Measurements from ENCODE around the gene CRK.

Gene CRK

DNA sequence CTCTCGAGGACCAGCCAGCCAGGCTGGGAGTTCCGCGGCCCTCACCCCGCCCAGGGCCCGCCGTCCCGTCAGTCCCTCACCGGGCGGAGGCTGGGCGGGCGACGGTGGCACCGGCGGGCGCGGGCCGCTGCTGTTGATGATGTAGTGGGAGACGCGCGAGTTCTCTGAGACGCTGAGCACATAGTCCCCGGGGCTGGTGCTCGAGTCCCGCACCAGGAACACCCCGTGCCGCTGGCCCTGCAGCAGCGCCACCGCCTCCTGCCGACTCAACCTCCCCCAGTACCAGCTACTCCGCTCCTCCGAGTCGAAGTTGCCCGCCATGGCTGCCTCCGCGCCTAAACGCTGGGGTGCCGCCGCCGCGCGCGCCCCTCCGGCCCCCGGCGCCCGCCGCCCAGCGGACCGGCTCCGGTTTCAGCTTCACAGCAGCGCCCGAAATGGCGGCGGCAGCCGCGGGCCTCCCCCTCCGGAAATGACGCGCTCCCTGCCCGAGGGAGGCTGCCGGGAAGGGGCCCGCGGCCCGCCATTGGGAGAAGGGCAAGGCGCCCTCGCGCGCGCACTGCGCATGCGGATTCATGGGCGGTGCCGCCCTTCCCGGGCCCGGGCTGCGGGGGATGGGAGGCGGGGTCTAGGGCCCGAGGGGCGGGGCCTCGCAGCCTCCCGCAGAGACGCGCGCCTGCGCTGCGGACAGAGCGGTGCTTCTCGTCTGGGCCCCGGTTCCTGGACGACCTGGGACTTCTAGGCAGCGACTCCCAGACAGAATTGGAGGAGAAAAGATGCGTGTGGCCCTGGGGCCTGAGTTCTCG lies at the start of gene CRK:
CRK (minus strand) TSS at position 436 of the 803 bp plus-strand sequence; CDS start at position 321, 115 bp downstream.
- peak; percentile 94 for DNase-seq (ENCODE audit: low spot score)

- DNase-seq (ENCODE audit: low spot score), result no peak
Measured at GRCh38 chr17:1505586-1505985, 49.6 kb upstream of the CRK start.

DNA sequence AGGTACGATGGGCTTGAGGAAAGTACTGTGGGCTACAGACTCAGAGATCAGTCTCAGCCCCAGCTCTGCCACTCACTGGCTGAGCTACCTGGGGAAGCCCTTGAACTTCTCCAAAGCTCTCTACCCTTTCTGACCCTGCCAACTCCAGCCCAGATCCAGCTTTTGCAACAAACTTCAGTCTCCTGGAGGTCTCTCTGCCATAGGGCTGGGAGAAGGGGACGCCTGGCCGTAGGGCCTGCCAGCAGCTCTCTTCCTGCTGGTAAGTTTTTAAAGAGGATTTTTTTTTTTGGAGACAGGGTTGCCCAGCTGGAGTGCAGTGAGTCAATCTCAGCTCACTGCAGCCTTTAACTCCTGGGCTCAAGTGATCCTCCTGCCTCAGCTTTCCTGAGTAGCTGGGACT lies 48.8 kb upstream of the CRK start:
- no peak for DNase-seq (ENCODE audit: low spot score)

- DNase-seq (ENCODE audit: low spot score), result no peak
Measured at GRCh38 chr17:1503699-1504098, 47.7 kb upstream of the CRK start.

GRCh38 chr17:1498869-1499268 lies 42.8 kb upstream of the CRK start:
- DNase-seq (ENCODE audit: low spot score), result no peak

- DNase-seq (ENCODE audit: low spot score), result no peak
Measured at GRCh38 chr17:1498233-1498632, 42.2 kb upstream of the CRK start.

DNA sequence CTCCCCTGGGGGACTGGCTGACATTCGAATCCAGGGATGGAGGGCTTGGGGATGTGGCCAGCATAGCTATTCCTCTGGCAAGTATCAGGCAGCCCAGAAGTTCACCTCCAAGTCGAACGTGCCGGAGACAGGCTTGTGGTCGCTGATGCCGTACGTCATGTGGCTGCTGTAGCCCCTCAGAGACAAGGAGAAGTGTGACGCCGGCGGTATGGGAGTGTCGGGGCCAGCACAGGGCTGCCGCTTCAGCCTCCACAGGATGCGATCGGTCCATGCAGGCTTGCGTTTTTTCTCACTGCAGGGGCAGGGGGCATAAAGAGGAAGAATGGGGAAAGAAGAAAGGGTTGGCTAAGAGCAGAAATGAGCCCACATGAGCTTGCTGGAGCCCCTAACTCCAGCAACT lies 41.8 kb upstream of the CRK start:
- DNase-seq (ENCODE audit: low spot score), result no peak

DNA sequence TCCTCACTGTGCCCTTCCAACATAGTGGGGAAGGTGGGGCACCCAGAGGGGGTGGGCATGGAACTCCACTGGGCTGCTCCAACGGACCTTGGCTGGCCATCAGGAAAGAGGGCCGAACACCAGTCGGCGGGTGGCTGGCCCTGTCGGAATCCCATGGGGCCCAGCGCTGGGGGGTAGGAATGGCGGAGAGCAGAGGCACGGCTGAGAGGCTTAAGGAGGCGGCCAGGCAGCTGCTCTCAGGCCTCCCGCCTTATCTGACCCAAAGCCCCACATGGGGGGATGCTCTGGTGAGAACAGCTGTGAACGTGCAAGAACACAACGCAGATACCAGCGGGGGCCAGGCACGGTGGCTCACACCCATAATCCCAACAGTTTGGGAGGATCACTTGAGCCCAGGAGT lies 40.8 kb upstream of the CRK start:
- DNase-seq (ENCODE audit: low spot score), result no peak

GRCh38 chr17:1495265-1495989 lies 39.4 kb upstream of the CRK start:
- DNase-seq (ENCODE audit: low spot score), result no peak

GRCh38 chr17:1494736-1495253 lies 38.8 kb upstream of the CRK start:
- DNase-seq (ENCODE audit: low spot score), result no peak

DNA sequence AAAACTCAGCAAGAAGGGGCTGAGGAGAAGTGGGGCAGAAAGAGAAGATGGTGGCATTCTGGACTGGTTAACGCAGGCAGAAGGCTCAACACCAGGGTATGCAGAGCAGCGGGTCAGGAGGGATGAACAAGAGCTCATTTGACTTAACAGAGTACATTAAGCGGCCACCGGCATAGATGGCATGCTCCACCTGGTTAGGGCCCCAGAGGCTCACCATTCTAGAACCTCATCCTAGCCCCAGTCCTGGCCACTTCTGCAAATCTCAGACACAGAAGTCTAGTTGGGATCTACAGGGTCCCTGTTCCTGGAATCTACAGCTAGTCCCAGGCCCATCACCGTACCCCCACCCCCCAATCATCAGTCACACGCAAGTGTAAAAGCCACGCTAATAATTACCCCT lies 38.2 kb upstream of the CRK start:
- DNase-seq (ENCODE audit: low spot score), result no peak

DNA sequence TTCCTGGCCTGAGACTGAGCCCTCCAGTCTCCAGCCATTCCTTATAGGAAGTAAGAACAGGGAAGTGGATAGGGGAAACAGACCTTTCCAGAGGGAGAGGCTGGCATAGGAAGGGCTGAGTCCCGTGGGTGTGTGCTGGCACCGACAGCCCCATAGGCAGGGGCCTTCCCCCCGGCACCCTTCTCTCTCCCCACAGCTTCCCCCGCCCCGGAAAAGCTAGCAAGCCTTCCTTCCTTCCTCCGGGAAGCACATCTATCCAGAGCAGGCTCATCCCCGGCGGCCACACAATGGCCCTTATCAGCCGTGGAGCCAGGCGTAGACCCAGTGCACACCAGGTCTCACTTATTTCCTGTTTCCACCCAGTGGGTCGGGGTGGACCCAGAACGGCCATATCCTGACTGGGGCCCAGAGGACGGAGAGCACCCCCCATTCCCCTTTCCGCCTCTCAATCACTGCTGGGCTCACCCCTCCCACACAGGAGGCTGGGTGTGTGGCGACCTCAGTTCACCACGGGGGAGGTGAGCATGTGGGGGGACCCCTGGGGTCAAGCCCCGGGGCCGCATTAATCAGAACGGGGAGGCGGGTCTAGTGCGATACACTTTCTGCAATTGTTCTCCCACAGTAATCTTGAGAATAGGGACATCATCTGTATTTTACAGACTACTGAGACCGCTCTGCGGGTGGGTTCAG lies 37.4 kb upstream of the CRK start:
- DNase-seq (ENCODE audit: low spot score), result no peak

GRCh38 chr17:1492249-1493206 lies 36.5 kb upstream of the CRK start, which contains the start of gene MYO1C:
Gene MYO1C (minus strand): TSS chr17:1492686. CDS start chr17:1492487, 199 bp downstream.
- DNase-seq (ENCODE audit: low spot score), result no peak

GRCh38 chr17:1491443-1492248 lies 35.6 kb upstream of the CRK start:
- peak; percentile 79 for DNase-seq (ENCODE audit: low spot score)

DNA sequence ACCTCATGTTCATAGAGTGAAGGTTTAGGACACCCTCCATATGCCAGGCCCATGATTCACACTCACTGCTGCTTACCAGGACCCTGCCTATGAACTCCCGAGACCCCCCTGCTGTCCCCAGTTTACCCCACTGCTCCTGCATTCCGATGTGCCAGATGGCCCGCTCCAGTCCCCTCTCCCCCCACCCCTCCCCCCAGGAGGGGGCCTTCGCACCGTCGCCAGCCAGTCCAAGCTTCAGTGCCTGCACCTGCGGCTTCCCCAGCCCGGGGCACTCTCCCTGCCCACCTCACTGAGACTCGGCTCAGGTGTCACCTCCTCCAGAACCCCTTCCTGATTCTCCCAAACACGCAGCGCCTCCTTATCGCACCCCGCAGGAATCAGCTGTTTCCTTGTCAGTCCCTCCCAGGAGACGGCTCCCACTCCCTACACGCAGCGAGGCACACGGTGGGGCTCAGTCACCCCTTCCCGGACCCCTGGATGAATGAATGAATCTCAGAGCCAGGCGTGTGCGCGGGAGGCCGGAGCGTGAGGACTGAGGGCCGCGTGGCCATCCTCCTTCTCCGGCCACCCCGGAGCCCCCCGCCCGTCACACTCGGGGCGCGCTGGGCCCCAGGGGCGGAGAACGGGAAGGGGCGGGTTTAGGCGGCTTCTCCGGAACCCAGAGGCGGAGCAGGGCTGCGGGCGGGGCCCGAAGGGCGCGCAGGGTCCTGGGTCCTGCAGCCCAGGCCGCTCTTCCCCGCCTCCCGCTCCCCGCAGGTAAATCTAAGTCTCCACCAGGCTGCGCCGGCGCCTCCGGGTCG lies 34.8 kb upstream of the CRK start:
- peak; percentile 67 for DNase-seq (ENCODE audit: low spot score)

DNA sequence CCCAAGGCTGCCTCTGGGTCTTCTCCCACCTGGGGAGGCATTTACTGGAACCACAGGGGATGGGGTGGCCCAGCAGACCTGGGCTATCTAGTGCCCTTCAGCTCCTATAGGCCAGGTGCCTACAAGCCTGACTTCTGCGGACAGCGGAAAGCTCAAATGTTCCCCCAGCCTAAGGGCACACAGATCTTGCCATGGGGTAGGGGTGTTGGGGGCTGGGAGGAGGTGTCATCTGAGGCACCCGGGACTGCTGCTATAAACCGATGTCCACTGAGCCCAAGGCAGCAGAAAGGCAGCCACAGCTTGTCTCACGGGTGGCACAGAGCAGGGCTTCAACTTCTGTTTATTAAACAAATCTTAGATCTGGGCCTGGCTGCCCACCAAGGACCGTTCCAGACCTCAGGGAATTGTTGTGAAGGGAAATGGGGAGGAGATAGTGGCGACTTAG lies 32.8 kb upstream of the CRK start:
- DNase-seq (ENCODE audit: low spot score), result no peak

- peak; percentile 79 for DNase-seq (ENCODE audit: low spot score)
Measured at GRCh38 chr17:1487939-1488825, 32.1 kb upstream of the CRK start.

Measured in HuH-7 (cell line).